ENCODE data around the gene KCTD8. TPM values are rescaled to one million over a fixed set of nuclear protein-coding genes. Genes with fewer than 3 reads are reported as not detected.

KCTD8 gene
- total and polyA plus RNA-seq, 2 donors (not counting 3 experiments of a cell fraction or from before 2014, with no cell fraction given), result 0.36 to 0.80 TPM

DNA sequence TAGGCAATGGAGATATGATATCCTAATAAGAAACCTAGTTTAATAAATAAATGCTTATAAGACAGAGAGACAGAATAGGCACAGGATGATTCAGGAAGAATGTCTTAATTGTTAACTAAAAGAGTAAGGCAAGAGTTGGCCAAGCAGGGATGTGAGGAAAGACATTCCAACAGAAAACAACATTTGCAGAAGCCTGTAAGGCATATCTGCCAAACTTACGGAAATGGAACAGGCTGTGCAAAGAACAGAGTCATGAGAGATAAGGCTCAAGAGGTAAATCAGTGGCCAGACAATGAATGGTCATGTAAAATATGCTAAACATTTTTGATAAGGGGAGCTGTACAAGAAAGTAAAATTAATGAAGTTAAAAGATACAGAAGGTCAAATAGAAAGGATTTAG, 134.9 kb downstream of the KCTD8 start:
- dilution Hi-C loops (cut with MboI; ENCODE audit: extremely low pct_ligation_motif_present, low sequenced_read_pairs) (no loop called here), intact Hi-C loops (cut with micrococcal nuclease) (no loop called here)
- H3K4me3 ChIP-seq (replicated peaks in 1 of 3; ENCODE audit: insufficient read depth in 1 of 3, low read depth in 1 of 3, low read length in 3 of 3), result no peak overlapping the region
- CTCF ChIA-PET, result no interaction called here
- H3K27ac ChIP-seq (ENCODE audit: insufficient read depth, low read depth, low read length), result no peak overlapping the region
- no peak overlapping the region for H3K9ac ChIP-seq (replicated peaks; ENCODE audit: extremely low read depth, insufficient read depth, low read length)
- FAIRE-seq, result no peak
- no peaks in the 10 kb centered on the region for H3K27me3 ChIP-seq (ENCODE audit: control insufficient read depth in 2 of 2, insufficient read depth in 2 of 2, low read length in 2 of 2)
- no peaks in the 10 kb centered on the region for H3K79me2 ChIP-seq (ENCODE audit: control insufficient read depth, insufficient read depth, low read length)
- H3K36me3 ChIP-seq (ENCODE audit: control insufficient read depth in 2 of 2, extremely low read depth in 1 of 2, insufficient read depth in 2 of 2, low read length in 2 of 2), result no peaks in the 10 kb centered on the region
- no peak overlapping the region for H3K4me2 ChIP-seq (ENCODE audit: insufficient read depth, low read length)
- no peak for DNase-seq (ENCODE audit: low read depth, low spot score)
- no peaks in the 10 kb centered on the region for H4K20me1 ChIP-seq (replicated peaks; ENCODE audit: control insufficient read depth, extremely low read depth, insufficient read depth, low read length)
- POLR2A ChIA-PET, result no interaction called here
- no peak overlapping the region for H2AFZ ChIP-seq (ENCODE audit: low read depth, low read length)
- no peaks in the 10 kb centered on the region for H3K9me3 ChIP-seq (replicated peaks; ENCODE audit: control insufficient read depth, insufficient read depth, low read length)
- BruUV-seq (replicated peaks), result no TSS peak
- H3K9me1 ChIP-seq (replicated peaks; ENCODE audit: control insufficient read depth, extremely low read depth, insufficient read depth, low read length), result no peaks in the 10 kb centered on the region
- H3K4me1 ChIP-seq (ENCODE audit: control insufficient read depth, extremely low read depth, insufficient read depth, low read length), result no peaks in the 10 kb centered on the region
- TF ChIP-seq GATA2 (IDR thresholded peaks at IDR 0.05; ENCODE audit: insufficient read depth, insufficient read length, low read depth, low read length), result no peak
- TF ChIP-seq POLR2A (IDR thresholded peaks at IDR 0.05; ENCODE audit: low read depth, low read length), result no peak
- TF ChIP-seq MYC (IDR thresholded peaks at IDR 0.05; ENCODE audit: low read depth, low read length), result no peak
- TF ChIP-seq JUN (IDR thresholded peaks at IDR 0.05; ENCODE audit: borderline replicate concordance, insufficient read depth, insufficient read length, low read depth), result no peak
- TF ChIP-seq, protein P1, sequence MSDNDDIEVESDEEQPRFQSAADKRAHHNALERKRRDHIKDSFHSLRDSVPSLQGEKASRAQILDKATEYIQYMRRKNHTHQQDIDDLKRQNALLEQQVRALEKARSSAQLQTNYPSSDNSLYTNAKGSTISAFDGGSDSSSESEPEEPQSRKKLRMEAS (IDR thresholded peaks at IDR 0.05; ENCODE audit: insufficient read depth, insufficient read length), result no peak
- TF ChIP-seq CTCF (IDR thresholded peaks at IDR 0.05; ENCODE audit: extremely low read depth in 1 of 2, insufficient read depth in 1 of 2, low read depth in 1 of 2, low read length in 2 of 2), result no peak
- TF ChIP-seq POLR2AphosphoS5 (IDR thresholded peaks at IDR 0.05; ENCODE audit: insufficient read depth, low read depth, low read length), result no peak
- TF ChIP-seq EZH2 (IDR thresholded peaks at IDR 0.05; ENCODE audit: borderline replicate concordance, low read depth, low read length, severe bottlenecking), result no peak
- TF ChIP-seq FOS (IDR thresholded peaks at IDR 0.05; ENCODE audit: borderline replicate concordance, insufficient read depth, low read length), result no peak
